HG02798 (cell line): ENCODE results near the gene NPY5R.
A peak's percentile ranks its signal among the peaks of the same experiment; 100 is the strongest.

Experiments
- ATAC-seq: cut with Tn5 transposase; IDR thresholded peaks from one replicate; pipeline ENCODE4 v1.9.1; 2021; ENCODE audit warnings: mild to moderate bottlenecking; ENCODE audit not compliant: unreplicated experiment, poor library complexity

The NPY5R gene

GRCh38 chr4:163343604-163344146, at the start of gene NPY5R:
NPY5R (plus strand) TSS chr4:163343892; CDS start chr4:163350274, 6,382 bp downstream.
- ATAC-seq: no peak

GRCh38 chr4:163295138-163295537, 48.6 kb upstream of the NPY5R start:
- no peak for ATAC-seq

DNA sequence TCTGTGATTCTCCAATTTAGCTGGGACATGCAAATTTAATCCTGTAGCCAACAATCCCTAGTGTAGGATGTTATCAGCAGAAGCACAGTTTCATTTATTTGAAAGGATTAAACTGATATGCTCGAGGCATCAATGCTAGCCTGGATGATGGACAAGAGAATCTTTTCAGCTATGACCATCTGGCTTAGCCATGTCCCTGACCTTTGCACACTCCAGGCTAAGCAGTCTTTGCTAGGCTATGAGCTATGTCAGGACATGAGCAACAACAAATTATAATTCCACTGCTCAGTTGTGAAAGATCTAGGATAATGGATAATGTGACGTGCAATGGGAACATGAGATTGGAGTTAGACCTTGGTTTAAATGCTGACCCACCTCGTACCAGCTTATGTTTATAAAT, 43.2 kb upstream of the NPY5R start:
- ATAC-seq: no peak

- ATAC-seq: no peak
Measured at GRCh38 chr4:163303069-163303468, 40.6 kb upstream of the NPY5R start.

DNA sequence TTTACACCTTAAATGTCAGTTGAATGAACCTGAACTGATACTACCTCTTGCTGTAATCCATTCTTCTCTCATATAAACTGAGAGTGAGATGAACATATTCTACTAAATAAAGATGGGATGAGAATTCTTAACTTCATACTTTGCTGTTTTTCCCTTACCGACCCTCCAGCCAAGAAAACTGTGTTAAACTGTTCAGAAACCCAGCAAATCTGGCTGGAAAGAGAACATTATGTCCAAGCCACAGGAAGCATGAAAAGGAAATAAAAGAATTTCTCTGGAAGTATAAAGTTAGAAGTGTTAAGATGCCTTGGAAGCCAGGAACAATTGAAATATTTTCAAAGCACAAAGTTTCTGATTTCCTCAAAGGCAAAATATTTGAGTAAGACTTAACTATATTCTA, 34.2 kb upstream of the NPY5R start:
- no peak for ATAC-seq

GRCh38 chr4:163317110-163317509, 26.6 kb upstream of the NPY5R start:
- ATAC-seq: no peak

- ATAC-seq: no peak
Measured at GRCh38 chr4:163330916-163331628, 12.6 kb upstream of the NPY5R start.

GRCh38 chr4:163331629-163332376, 11.9 kb upstream of the NPY5R start:
- ATAC-seq: no peak

DNA sequence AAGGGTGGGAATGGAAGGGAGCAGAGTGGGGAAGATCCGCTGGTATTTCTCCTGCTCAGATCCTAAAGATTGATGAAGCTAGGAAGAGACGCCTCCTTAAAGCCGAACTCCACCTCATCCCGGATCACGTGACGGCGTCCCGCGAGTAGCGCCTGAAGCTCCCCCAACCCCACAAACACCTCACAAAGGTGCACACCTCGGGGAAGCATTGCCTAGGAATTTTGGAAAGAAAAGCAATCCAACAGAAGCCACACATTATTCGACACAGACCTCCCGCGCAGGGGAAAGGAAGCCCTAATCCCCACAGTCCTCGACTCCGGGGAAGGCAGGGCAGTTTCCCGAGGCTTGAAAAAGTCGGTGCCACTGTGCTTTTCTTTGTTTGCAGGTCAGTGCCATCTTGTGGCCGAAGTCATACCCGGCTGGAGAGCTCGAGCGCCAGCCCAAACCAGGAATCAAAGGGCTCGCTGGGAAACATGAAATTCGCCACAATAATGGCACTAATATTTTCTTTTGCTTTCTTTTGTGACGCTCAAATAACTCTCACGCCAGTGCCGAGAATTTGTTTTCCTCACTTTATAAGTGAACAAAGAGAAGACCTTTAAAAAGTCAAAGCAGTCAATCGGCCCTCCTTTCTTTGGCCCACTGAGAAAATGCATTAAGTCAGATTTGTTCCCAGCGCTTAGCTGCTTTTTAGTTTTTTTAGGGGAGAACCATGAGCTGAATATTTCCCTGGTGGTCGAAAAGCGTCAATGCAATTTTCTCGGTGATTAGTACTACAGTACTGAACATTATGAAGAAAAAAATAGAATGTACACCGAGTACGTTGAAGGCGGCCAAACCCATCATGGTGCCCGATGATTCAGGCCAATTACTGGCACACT, 10.9 kb upstream of the NPY5R start, which contains the start of gene NPY1R:
TSS of gene NPY1R (minus strand) at position 71 of the 881 bp plus-strand sequence. CDS start 6,042 bp downstream, outside the sequence.
- peak; percentile 87 for ATAC-seq

GRCh38 chr4:163335384-163335783, 8.3 kb upstream of the NPY5R start:
- no peak for ATAC-seq

DNA sequence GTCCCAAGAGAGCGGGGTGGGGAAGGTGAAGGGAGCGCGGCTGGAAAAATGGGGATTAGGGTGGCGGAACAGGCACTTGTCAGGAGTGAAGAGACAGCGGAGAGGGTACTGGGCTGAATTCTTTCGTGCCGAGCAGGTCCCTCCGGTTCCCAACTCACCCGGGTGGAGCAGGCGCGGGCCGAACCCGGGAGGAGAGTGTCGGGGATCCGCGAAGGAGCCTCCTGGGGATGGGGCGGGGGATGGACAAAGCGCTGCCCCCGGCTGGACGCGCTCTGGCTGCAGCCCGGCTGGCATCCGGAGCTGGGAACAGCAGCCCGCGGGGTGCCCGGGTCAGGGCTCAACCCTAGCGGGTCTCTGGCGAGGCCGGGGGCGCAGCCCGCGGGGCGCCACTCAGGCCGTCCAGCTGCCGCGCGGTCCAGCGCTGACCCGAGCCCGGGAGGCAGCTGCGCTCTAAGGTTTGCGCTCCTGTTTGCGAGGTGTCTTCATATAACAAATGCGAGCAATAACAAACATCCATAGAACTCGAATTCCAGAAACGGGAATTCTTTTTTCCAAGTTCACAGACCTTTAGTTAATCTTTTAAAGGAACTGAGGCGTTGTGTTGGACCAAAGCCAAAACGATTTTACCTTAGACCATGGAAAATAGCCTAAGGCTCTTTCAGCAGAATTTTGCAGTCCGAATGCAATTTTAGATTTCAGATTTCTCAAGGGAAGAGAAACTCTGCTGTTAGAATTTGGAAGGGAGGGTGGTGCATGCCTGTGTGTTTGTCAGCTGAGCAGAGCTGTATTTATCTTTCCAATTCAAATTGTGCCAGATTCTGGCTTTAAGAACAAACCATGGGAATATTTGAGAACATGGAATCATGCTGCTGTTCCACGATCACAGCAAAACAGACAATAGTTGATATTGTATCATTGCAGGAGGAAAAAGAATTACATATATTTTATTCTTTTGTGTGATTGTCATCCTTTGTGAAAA, 744 bp downstream of the NPY5R start:
- ATAC-seq: no peak

DNA sequence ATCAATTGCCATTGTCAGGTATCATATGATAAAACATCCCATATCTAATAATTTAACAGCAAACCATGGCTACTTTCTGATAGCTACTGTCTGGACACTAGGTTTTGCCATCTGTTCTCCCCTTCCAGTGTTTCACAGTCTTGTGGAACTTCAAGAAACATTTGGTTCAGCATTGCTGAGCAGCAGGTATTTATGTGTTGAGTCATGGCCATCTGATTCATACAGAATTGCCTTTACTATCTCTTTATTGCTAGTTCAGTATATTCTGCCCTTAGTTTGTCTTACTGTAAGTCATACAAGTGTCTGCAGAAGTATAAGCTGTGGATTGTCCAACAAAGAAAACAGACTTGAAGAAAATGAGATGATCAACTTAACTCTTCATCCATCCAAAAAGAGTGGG, 7.0 kb downstream of the NPY5R start:
- no peak for ATAC-seq

GRCh38 chr4:163353054-163353453, 9.4 kb downstream of the NPY5R start:
- no peak for ATAC-seq

DNA sequence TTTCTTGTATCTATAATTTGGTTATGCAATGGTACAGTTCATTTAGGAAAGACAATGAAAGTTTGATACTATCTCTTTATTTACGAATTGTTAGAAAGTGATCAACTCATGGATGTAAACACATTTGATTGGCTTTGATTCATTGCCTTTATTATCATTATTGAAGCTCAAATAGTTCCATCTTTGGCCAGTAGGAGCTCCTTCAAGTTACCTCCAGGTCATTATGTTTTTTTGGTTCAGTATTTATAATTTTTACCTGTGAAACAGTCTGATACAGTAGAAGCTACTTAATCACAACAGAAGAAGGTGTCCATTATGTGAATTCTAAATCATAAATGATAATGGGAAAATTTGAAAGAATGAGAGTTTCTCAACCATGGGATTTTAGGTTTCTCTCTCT, 12.4 kb downstream of the NPY5R start:
- no peak for ATAC-seq

DNA sequence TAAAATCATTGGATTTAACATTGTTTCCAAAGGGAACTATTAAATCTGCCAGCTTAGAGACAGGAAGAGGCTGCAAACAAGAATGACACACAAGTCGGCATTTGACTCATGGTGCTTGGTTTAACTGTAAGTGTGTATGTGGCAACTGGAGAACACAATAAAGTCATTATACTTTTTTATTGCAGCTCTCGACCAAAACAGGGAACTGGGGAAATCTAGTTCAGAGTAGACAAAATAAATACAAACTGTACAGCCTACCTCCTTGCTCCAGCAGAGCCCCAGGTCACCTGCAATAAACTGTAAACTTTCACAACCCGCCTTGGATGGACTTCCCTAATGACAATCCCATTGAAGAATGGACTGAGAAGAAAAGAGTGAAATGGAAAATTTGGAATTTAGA, 24.0 kb downstream of the NPY5R start:
- no peak for ATAC-seq

- ATAC-seq: no peak
Measured at GRCh38 chr4:163372029-163372428, 28.3 kb downstream of the NPY5R start.

DNA sequence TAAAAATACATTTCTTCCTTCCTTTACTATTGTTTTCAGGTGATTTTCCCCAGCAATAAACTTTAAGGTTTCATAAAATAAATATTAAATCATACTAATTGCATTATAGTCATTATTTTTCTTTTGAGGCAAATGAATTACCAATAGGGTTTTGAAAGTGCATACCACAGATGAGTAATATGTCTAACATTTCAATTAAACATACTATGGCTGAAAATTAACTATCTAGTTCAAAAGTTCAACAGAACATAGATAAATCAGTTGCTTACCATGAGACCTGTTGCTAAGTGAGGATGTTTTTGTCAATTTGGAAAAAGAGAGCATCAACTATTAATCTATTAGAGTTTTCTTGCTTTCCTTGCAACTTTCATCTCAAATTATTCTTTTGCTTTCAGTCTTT, 35.0 kb downstream of the NPY5R start:
- no peak for ATAC-seq

GRCh38 chr4:163380703-163381102, 37.0 kb downstream of the NPY5R start:
- no peak for ATAC-seq

GRCh38 chr4:163382178-163382869, 38.6 kb downstream of the NPY5R start:
- ATAC-seq: no peak
